ENCODE data around the gene SORL1. TPM values are rescaled to one million over a fixed set of nuclear protein-coding genes. Genes with fewer than 3 reads are reported as not detected.
A peak's percentile ranks its signal among the peaks of the same experiment; 100 is the strongest.

Gene SORL1
- polyA plus RNA-seq, 3 donors = 52.5 to 61.9 (median 59.4) TPM

DNA sequence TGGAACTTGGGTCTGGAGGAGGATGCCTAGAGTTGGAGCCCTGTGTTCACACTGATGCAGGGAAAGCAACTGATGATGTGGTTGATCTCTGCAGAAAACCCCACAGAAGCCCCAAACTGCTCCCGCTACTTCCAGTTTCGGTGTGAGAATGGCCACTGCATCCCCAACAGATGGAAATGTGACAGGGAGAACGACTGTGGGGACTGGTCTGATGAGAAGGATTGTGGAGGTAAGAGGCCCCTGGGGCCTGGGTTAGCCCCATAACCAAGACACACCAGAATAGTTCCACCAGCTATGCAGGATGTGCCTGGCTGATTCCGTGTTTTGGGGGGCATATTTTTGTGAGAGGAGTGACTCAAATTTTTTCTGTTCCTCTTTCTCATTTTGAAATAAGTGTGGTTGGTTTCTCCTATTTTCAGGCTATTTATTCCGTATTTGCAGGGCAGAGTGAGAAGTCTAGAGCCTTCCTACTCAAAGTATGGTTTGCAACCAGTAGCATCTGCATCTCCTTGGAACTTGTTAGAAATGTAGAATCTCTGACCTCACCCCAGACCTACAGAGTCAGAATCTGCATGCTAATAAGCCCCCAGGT lies 137.9 kb downstream of the SORL1 start:
- peak overlapping the region; percentile 92 to 98 (median 96) for H3K27ac Mint-ChIP-seq
- Histone ChIP-seq H3K4me1 (ENCODE audit: control insufficient read depth in 1 of 2, insufficient read depth in 2 of 2, low read length in 2 of 2) (peaks cover 38 to 40% of the 10 kb centered on the region in 2 donors), H4K20me1 (ENCODE audit: insufficient read depth, low read length) (peaks cover 80% of the 10 kb centered on the region), H3K4me2 (replicated peaks; ENCODE audit: extremely low read depth, low read length, poor library complexity, severe bottlenecking) (peak overlapping the region; percentile 51), H2AFZ (ENCODE audit: insufficient read depth, low read depth, low read length, poor library complexity, severe bottlenecking) (no peak overlapping the region), H3K27ac (ENCODE audit: low read depth in 1 of 2, low read length in 2 of 2) (peak overlapping the region; percentile 76 to 93), H3K4me3 (replicated peaks in 1 of 3; ENCODE audit: low read depth in 2 of 3, low read length in 3 of 3) (peak overlapping the region in 1 of 3 experiments; percentile 31), H3K9me3 (replicated peaks in 1 of 2; ENCODE audit: control insufficient read depth in 1 of 2, insufficient read depth in 1 of 2, low read length in 2 of 2) (no peaks in the 10 kb centered on the region), H3K79me2 (ENCODE audit: insufficient read depth, low read length) (peaks cover 5% of the 10 kb centered on the region), H3K9ac (ENCODE audit: insufficient read depth, low read length, poor library complexity, severe bottlenecking) (peak overlapping the region; percentile 58), H3K36me3 (replicated peaks in 1 of 2; ENCODE audit: control insufficient read depth in 1 of 2, insufficient read depth in 2 of 2, low read length in 2 of 2) (peaks cover 82 to 98% of the 10 kb centered on the region in 2 donors), H3K27me3 (ENCODE audit: control insufficient read depth in 2 of 2, insufficient read depth in 2 of 2, low read length in 2 of 2) (no peaks in the 10 kb centered on the region)
- WGBS (ENCODE audit: insufficient coverage) = no CpG with 5 or more reads among the region's 5 CpGs
- H3K4me3 Mint-ChIP-seq = peak overlapping the region; percentile 43 to 61
- H3K4me1 Mint-ChIP-seq = peaks cover 38% of the 10 kb centered on the region
- peak; percentile 68 to 79 (median 75) for DNase-seq
- TF ChIP-seq, protein P1, sequence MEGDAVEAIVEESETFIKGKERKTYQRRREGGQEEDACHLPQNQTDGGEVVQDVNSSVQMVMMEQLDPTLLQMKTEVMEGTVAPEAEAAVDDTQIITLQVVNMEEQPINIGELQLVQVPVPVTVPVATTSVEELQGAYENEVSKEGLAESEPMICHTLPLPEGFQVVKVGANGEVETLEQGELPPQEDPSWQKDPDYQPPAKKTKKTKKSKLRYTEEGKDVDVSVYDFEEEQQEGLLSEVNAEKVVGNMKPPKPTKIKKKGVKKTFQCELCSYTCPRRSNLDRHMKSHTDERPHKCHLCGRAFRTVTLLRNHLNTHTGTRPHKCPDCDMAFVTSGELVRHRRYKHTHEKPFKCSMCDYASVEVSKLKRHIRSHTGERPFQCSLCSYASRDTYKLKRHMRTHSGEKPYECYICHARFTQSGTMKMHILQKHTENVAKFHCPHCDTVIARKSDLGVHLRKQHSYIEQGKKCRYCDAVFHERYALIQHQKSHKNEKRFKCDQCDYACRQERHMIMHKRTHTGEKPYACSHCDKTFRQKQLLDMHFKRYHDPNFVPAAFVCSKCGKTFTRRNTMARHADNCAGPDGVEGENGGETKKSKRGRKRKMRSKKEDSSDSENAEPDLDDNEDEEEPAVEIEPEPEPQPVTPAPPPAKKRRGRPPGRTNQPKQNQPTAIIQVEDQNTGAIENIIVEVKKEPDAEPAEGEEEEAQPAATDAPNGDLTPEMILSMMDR (IDR thresholded peaks at IDR 0.05) = no peak
- peaks cover 93 to 98% of the 10 kb centered on the region in 2 donors for H3K36me3 Mint-ChIP-seq
- intact Hi-C loops (cut with micrococcal nuclease) = loop anchor here (2.0 to 5.0 kb wide), 5 partner anchors 15 to 343 kb away; no protein-coding TSS in a partner anchor
- no peaks in the 10 kb centered on the region for H3K9me3 Mint-ChIP-seq
- peaks cover 0 to 3% (median 0%) of the 10 kb centered on the region in 3 donors for H3K27me3 Mint-ChIP-seq (ENCODE audit: low read depth in 3 of 3)

DNA sequence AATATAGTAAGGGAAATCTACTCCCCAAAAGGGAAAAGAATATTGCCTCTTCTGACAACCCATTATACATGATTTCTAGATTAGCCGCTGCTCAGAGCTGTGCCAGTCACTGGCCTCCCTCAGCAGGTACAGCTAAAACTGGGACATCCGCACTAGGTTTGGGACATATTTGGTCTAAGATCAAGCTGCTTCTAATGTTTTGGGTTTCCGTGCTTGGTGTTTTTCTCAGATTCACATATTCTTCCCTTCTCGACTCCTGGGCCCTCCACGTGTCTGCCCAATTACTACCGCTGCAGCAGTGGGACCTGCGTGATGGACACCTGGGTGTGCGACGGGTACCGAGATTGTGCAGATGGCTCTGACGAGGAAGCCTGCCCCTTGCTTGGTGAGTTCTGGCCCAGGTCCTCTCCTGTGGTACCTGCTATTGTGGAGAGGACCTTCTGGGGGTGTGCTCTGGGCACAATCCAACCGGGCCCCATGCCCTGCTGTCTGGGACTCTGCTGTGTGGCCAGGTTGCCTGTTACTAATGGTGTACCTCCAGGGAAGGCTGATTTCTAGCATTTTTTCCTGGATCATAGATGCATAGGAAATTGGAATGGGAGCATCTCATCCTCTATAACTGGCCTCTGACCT lies 138.8 kb downstream of the SORL1 start:
- 86% methylated on average over 11 of the region's 12 CpGs for WGBS (ENCODE audit: insufficient coverage)
- peaks cover 83 to 98% of the 10 kb centered on the region in 2 donors for H3K36me3 ChIP-seq (replicated peaks in 1 of 2; ENCODE audit: control insufficient read depth in 1 of 2, insufficient read depth in 2 of 2, low read length in 2 of 2)
- H3K4me1 Mint-ChIP-seq = peaks cover 38% of the 10 kb centered on the region
- no peak for DNase-seq
- peaks cover 5% of the 10 kb centered on the region for H3K79me2 ChIP-seq (ENCODE audit: insufficient read depth, low read length)
- peak overlapping the region; percentile 51 for H3K4me2 ChIP-seq (replicated peaks; ENCODE audit: extremely low read depth, low read length, poor library complexity, severe bottlenecking)
- peak overlapping the region in 1 of 3 experiments; percentile 31 for H3K4me3 ChIP-seq (replicated peaks in 1 of 3; ENCODE audit: low read depth in 2 of 3, low read length in 3 of 3)
- no peaks in the 10 kb centered on the region for H3K27me3 ChIP-seq (ENCODE audit: control insufficient read depth in 2 of 2, insufficient read depth in 2 of 2, low read length in 2 of 2)
- peak overlapping the region; percentile 56 to 93 for H3K27ac ChIP-seq (ENCODE audit: low read depth in 1 of 2, low read length in 2 of 2)
- H3K4me1 ChIP-seq (ENCODE audit: control insufficient read depth in 1 of 2, insufficient read depth in 2 of 2, low read length in 2 of 2) = peaks cover 38 to 40% of the 10 kb centered on the region in 2 donors
- no peak overlapping the region for H3K4me3 Mint-ChIP-seq
- H3K9me3 Mint-ChIP-seq = no peaks in the 10 kb centered on the region
- H2AFZ ChIP-seq (ENCODE audit: insufficient read depth, low read depth, low read length, poor library complexity, severe bottlenecking) = no peak overlapping the region
- peaks cover 0 to 3% (median 0%) of the 10 kb centered on the region in 3 donors for H3K27me3 Mint-ChIP-seq (ENCODE audit: low read depth in 3 of 3)
- TF ChIP-seq, protein P1 (IDR thresholded peaks at IDR 0.05) = no peak
- no peaks in the 10 kb centered on the region for H3K9me3 ChIP-seq (replicated peaks in 1 of 2; ENCODE audit: control insufficient read depth in 1 of 2, insufficient read depth in 1 of 2, low read length in 2 of 2)
- intact Hi-C loops (cut with micrococcal nuclease) = loop anchor here (2.0 to 5.0 kb wide), 5 partner anchors 16 to 344 kb away; no protein-coding TSS in a partner anchor
- H3K27ac Mint-ChIP-seq = peak overlapping the region; percentile 92 to 98 (median 96)
- H4K20me1 ChIP-seq (ENCODE audit: insufficient read depth, low read length) = peaks cover 86% of the 10 kb centered on the region
- H3K9ac ChIP-seq (ENCODE audit: insufficient read depth, low read length, poor library complexity, severe bottlenecking) = peak overlapping the region; percentile 58
- peaks cover 95 to 98% of the 10 kb centered on the region in 2 donors for H3K36me3 Mint-ChIP-seq

Data from CD14-positive monocyte (primary cell).